HG03097 (cell line): ENCODE data around the gene TUBB2B.

Experiments used
- ATAC-seq: cut with Tn5 transposase; IDR thresholded peaks from one replicate; pipeline ENCODE4 v1.9.1; 2021; ENCODE audit not compliant: unreplicated experiment, low FRiP score

The TUBB2B gene

GRCh38 chr6:3227363-3228045 lies at the start of gene TUBB2B:
TSS of gene TUBB2B (minus strand) at chr6:3227653. CDS start at chr6:3227543, 110 bp downstream.
- no peak for ATAC-seq

- no peak for ATAC-seq
These were observed 49.8 kb upstream of the TUBB2B start for GRCh38 chr6:3277251-3277650.

GRCh38 chr6:3276174-3277167 lies 49.0 kb upstream of the TUBB2B start:
- no peak for ATAC-seq

- ATAC-seq: no peak
These were observed 46.5 kb upstream of the TUBB2B start for GRCh38 chr6:3273707-3274521.

- no peak for ATAC-seq
These were observed 45.6 kb upstream of the TUBB2B start for GRCh38 chr6:3272911-3273547.

- no peak for ATAC-seq
These were observed 44.3 kb upstream of the TUBB2B start for GRCh38 chr6:3271756-3272155.

- no peak for ATAC-seq
These were observed 42.8 kb upstream of the TUBB2B start for GRCh38 chr6:3270258-3270657.

- ATAC-seq: no peak
These were observed 42.0 kb upstream of the TUBB2B start for GRCh38 chr6:3269281-3269975.

- ATAC-seq: no peak
These were observed 41.2 kb upstream of the TUBB2B start for GRCh38 chr6:3268680-3269079.

GRCh38 chr6:3267162-3267561 lies 39.7 kb upstream of the TUBB2B start:
- ATAC-seq: no peak

- no peak for ATAC-seq
These were observed 38.7 kb upstream of the TUBB2B start for GRCh38 chr6:3266170-3266569.

- no peak for ATAC-seq
These were observed 38.2 kb upstream of the TUBB2B start for GRCh38 chr6:3265671-3266070.

GRCh38 chr6:3264356-3264755 lies 36.9 kb upstream of the TUBB2B start:
- no peak for ATAC-seq

- no peak for ATAC-seq
These were observed 35.6 kb upstream of the TUBB2B start for GRCh38 chr6:3263096-3263495.

GRCh38 chr6:3261921-3262320 lies 34.5 kb upstream of the TUBB2B start:
- no peak for ATAC-seq

- no peak for ATAC-seq
These were observed 34.0 kb upstream of the TUBB2B start for GRCh38 chr6:3261518-3261820.

- ATAC-seq: no peak
These were observed 33.5 kb upstream of the TUBB2B start for GRCh38 chr6:3260772-3261517.

- ATAC-seq: no peak
These were observed 32.8 kb upstream of the TUBB2B start for GRCh38 chr6:3260296-3260695.

GRCh38 chr6:3259491-3259958 lies 32.1 kb upstream of the TUBB2B start:
- ATAC-seq: peak; percentile 11
